Activated CD4-positive, CD25-positive, alpha-beta regulatory T cell treated with anti-CD3 and anti-CD28 coated beads, Interleukin-2, amount 50 U/mL, for 24 hours (primary cell): Measurements from ENCODE around the gene NME4.
A peak's percentile ranks its signal among the peaks of the same experiment; 100 is the strongest.

ENCODE experiments used
- ATAC-seq, 2 donors: fragments of 150-1000 bp; cut with Tn5 transposase; one replicate each; pipeline ENCODE4 v1.10.0; 2021; ENCODE audit warnings: mild to moderate bottlenecking in 1 of 2, moderate library complexity in 1 of 2

The NME4 gene

GRCh38 chr16:363766-364490 is 33.1 kb upstream of the NME4 start:
- ATAC-seq, result no peak

GRCh38 chr16:364595-365491 is 32.2 kb upstream of the NME4 start:
- no peak for ATAC-seq

- no peak for ATAC-seq
Measured at GRCh38 chr16:366476-366875, 30.5 kb upstream of the NME4 start.

- ATAC-seq, result no peak
Measured at GRCh38 chr16:367333-367903, 29.6 kb upstream of the NME4 start.

- ATAC-seq, result no peak
Measured at GRCh38 chr16:368388-369158, 28.4 kb upstream of the NME4 start.

- no peak for ATAC-seq
Measured at GRCh38 chr16:369275-369865, 27.6 kb upstream of the NME4 start.

GRCh38 chr16:369866-370436 is 27.0 kb upstream of the NME4 start:
- ATAC-seq, result no peak

- peak; percentile 99 to 100 for ATAC-seq
Measured at GRCh38 chr16:370443-370842, 26.6 kb upstream of the NME4 start, which contains the start of gene MRPL28. MRPL28 (minus strand) TSS chr16:370538; CDS start chr16:370218, 320 bp downstream.

- ATAC-seq, result no peak
Measured at GRCh38 chr16:370979-371514, 26.0 kb upstream of the NME4 start.

GRCh38 chr16:371515-372301 is 25.3 kb upstream of the NME4 start:
- no peak for ATAC-seq

GRCh38 chr16:372302-372983 is 24.6 kb upstream of the NME4 start:
- no peak for ATAC-seq

GRCh38 chr16:373020-373598 is 23.9 kb upstream of the NME4 start:
- ATAC-seq, result no peak

- ATAC-seq, result no peak
Measured at GRCh38 chr16:373848-374615, 23.0 kb upstream of the NME4 start.

GRCh38 chr16:374616-374926 is 22.4 kb upstream of the NME4 start:
- ATAC-seq, result no peak

- no peak for ATAC-seq
Measured at GRCh38 chr16:375212-375611, 21.8 kb upstream of the NME4 start.

- no peak for ATAC-seq
Measured at GRCh38 chr16:375927-376816, 20.8 kb upstream of the NME4 start.

- no peak for ATAC-seq
Measured at GRCh38 chr16:376817-377418, 20.1 kb upstream of the NME4 start.
